ENCODE measurements around the gene G6PC3. TPM values are rescaled to one million over a fixed set of nuclear protein-coding genes. Genes with fewer than 3 reads are reported as not detected.

The G6PC3 gene
- total RNA-seq, 1 experiment from 2014 or later: 99.6 TPM

DNA sequence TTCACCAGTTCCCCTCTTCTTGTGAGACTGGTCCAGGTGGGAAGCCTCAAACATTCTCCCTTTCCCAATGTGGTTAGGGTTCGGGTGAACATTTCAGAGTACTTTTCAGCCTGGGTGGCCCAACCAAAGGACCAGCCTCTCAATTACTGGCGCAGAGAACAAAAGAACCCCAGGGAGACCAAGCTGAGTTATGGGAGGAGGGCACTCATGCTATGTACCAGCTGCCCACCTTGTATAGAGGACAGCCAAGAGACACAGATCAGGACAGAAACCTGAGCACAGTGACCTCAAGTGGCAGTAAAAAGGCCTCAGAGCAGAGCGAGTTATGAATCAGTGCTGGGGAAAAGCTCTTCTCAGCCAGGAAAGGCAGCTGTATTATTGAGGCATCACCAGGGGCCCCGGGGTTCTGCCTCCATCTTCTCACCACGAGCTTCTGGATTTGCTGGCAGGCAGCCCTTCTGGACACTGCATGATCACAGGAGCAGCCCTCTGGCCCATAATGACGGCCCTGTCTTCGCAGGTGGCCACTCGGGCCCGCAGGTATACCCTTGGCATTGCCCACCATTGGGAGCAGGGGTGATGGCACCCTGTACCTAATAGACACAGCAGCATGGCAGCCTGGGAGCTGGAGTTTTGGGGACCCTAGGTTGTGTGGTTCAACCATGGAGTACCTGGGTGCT lies 3.8 kb downstream of the G6PC3 start:
- BruUV-seq (replicated peaks): no TSS peak
- Mint-ChIP-seq H3K4me1 (ENCODE audit: low read depth, unreplicated experiment) (peaks cover 26% of the 10 kb centered on the region), H3K9me3 (ENCODE audit: low read depth, unreplicated experiment) (no peaks in the 10 kb centered on the region), H3K36me3 (ENCODE audit: insufficient read depth, unreplicated experiment) (peaks cover 31% of the 10 kb centered on the region), H3K27me3 (ENCODE audit: unreplicated experiment) (no peaks in the 10 kb centered on the region), H3K4me3 (ENCODE audit: low read depth, unreplicated experiment) (no peak overlapping the region), H3K27ac (ENCODE audit: unreplicated experiment) (no peak overlapping the region)
- CTCF ChIA-PET: interaction anchor here (0.5 to 1.3 kb wide), 2 partner anchors 9 kb away, joined by 4 to 5 read pairs; no protein-coding TSS in a partner anchor
- TF ChIP-seq, protein P1, sequence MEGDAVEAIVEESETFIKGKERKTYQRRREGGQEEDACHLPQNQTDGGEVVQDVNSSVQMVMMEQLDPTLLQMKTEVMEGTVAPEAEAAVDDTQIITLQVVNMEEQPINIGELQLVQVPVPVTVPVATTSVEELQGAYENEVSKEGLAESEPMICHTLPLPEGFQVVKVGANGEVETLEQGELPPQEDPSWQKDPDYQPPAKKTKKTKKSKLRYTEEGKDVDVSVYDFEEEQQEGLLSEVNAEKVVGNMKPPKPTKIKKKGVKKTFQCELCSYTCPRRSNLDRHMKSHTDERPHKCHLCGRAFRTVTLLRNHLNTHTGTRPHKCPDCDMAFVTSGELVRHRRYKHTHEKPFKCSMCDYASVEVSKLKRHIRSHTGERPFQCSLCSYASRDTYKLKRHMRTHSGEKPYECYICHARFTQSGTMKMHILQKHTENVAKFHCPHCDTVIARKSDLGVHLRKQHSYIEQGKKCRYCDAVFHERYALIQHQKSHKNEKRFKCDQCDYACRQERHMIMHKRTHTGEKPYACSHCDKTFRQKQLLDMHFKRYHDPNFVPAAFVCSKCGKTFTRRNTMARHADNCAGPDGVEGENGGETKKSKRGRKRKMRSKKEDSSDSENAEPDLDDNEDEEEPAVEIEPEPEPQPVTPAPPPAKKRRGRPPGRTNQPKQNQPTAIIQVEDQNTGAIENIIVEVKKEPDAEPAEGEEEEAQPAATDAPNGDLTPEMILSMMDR (IDR thresholded peaks at IDR 0.05; ENCODE audit: unreplicated experiment): no peak
- intact Hi-C loops (cut with micrococcal nuclease; ENCODE audit: unreplicated experiment): no loop called here
- DNase-seq: no peak

DNA sequence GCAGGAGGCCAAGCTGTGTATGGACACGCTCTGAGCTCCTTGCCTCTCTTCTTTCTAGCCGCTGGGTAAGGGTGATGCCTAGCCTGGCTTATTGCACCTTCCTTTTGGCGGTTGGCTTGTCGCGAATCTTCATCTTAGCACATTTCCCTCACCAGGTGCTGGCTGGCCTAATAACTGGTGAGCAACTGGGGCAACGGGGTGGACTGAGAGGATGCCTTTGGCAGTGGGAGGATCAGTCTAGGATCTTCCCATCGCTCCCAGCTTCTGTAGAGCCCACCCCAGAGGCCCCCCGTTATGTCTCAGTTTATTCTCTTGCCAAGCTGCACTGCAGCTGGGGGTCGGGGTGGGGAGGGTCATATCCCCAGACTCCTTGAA lies 4.4 kb downstream of the G6PC3 start:
- no TSS peak for BruUV-seq (replicated peaks)
- TF ChIP-seq, protein P1 (IDR thresholded peaks at IDR 0.05; ENCODE audit: unreplicated experiment): no peak
- no peaks in the 10 kb centered on the region for H3K27me3 Mint-ChIP-seq (ENCODE audit: unreplicated experiment)
- peaks cover 30% of the 10 kb centered on the region for H3K36me3 Mint-ChIP-seq (ENCODE audit: insufficient read depth, unreplicated experiment)
- H3K27ac Mint-ChIP-seq (ENCODE audit: unreplicated experiment): no peak overlapping the region
- no peak overlapping the region for H3K4me3 Mint-ChIP-seq (ENCODE audit: low read depth, unreplicated experiment)
- CTCF ChIA-PET: interaction anchor here (0.7 to 1.3 kb wide), 2 partner anchors 8 to 9 kb away, joined by 4 to 6 read pairs; partner anchors contain the start of gene LSM12
- no peaks in the 10 kb centered on the region for H3K9me3 Mint-ChIP-seq (ENCODE audit: low read depth, unreplicated experiment)
- H3K4me1 Mint-ChIP-seq (ENCODE audit: low read depth, unreplicated experiment): peaks cover 24% of the 10 kb centered on the region
- DNase-seq: no peak
- intact Hi-C loops (cut with micrococcal nuclease; ENCODE audit: unreplicated experiment): no loop called here

DNA sequence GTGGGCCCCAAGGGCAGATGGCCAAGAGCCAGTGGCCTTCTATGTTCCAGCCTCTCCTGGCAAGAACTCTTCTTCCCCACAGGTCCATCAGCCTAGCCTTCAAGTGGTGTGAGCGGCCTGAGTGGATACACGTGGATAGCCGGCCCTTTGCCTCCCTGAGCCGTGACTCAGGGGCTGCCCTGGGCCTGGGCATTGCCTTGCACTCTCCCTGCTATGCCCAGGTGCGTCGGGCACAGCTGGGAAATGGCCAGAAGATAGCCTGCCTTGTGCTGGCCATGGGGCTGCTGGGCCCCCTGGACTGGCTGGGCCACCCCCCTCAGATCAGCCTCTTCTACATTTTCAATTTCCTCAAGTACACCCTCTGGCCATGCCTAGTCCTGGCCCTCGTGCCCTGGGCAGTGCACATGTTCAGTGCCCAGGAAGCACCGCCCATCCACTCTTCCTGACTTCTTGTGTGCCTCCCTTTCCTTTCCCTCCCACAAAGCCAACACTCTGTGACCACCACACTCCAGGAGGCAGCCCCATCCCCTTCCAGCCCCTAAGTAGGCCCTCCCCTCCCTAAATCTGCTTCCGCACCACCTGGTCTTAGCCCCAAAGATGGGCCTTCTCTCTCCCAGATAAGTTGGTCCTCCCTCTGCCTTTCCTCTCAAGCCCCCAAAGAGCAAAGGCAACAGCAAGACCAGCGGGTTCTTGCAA lies 5.2 kb downstream of the G6PC3 start:
- Mint-ChIP-seq H3K9me3 (ENCODE audit: low read depth, unreplicated experiment) (no peaks in the 10 kb centered on the region), H3K4me3 (ENCODE audit: low read depth, unreplicated experiment) (no peak overlapping the region), H3K36me3 (ENCODE audit: insufficient read depth, unreplicated experiment) (peaks cover 23% of the 10 kb centered on the region), H3K4me1 (ENCODE audit: low read depth, unreplicated experiment) (peaks cover 16% of the 10 kb centered on the region), H3K27ac (ENCODE audit: unreplicated experiment) (no peak overlapping the region), H3K27me3 (ENCODE audit: unreplicated experiment) (no peaks in the 10 kb centered on the region)
- BruUV-seq (replicated peaks): no TSS peak
- intact Hi-C loops (cut with micrococcal nuclease; ENCODE audit: unreplicated experiment): no loop called here
- CTCF ChIA-PET: interaction anchor here (0.7 kb wide), 1 partner anchor 9 kb away, joined by 6 read pairs; the partner anchor contains the start of gene LSM12
- TF ChIP-seq, protein P1 (IDR thresholded peaks at IDR 0.05; ENCODE audit: unreplicated experiment): no peak
- no peak for DNase-seq

DNA sequence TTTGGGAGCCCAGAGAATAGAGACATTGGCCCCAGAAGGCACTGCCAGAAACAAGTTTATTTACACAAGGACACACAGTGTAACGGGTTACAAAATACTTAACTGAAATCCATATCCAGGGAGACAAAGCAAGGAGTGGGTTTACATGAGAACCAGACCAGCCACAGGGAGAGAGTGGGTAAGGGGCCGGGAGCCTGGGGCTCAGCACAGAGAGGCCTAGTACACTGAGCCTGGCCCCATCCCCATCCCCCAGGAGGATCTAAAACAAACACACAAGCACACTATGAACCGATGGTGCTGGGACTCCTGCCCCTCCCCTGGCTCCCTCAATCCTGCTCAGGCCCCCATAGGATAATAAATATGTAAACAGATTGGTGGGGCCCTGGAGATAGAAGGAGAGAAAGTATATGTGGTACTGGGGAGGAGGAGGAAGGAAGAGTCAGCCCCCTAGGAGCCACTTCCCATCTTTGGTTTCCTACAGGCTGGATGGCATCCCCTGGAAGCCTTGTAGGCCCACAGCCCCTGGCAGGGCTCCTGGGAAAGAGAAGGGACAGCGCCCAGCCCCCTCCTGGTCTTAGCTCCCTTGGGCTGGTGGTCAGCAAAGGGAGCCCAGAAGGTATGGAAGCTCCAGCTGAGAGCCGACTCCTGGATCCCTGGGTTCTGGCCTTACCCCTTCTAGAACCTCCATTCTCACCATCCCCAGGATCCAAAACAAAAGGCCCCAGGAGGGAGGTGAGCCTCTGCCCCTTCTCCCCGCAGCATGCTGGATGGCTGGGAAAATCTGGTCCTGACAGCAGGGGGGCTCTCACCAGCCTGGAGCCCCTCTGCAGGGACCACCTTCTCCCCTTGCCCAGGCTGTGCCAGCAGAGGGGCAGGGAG lies 6.4 kb downstream of the G6PC3 start:
- no TSS peak for BruUV-seq (replicated peaks)
- CTCF ChIA-PET: no interaction called here
- TF ChIP-seq, protein P1 (IDR thresholded peaks at IDR 0.05; ENCODE audit: unreplicated experiment): no peak
- H3K27ac Mint-ChIP-seq (ENCODE audit: unreplicated experiment): no peak overlapping the region
- no peaks in the 10 kb centered on the region for H3K9me3 Mint-ChIP-seq (ENCODE audit: low read depth, unreplicated experiment)
- no peak for DNase-seq
- no peak overlapping the region for H3K4me3 Mint-ChIP-seq (ENCODE audit: low read depth, unreplicated experiment)
- H3K36me3 Mint-ChIP-seq (ENCODE audit: insufficient read depth, unreplicated experiment): peaks cover 18% of the 10 kb centered on the region
- intact Hi-C loops (cut with micrococcal nuclease; ENCODE audit: unreplicated experiment): no loop called here
- peaks cover 5% of the 10 kb centered on the region for H3K4me1 Mint-ChIP-seq (ENCODE audit: low read depth, unreplicated experiment)
- H3K27me3 Mint-ChIP-seq (ENCODE audit: unreplicated experiment): no peaks in the 10 kb centered on the region

Measured in Calu3 (cell line).